HEK293 (cell line): Measurements from ENCODE around the gene COL19A1.

Source experiments
- GLIS1 ChIP-seq: fragments of 450-650 bp; formaldehyde crosslinking; IDR thresholded peaks from 2 replicates; pipeline ENCODE4 v1.5.1; 2016; ENCODE audit warnings: missing biosample characterization, missing genetic modification characterization
- GLIS2 ChIP-seq: fragments of 450-650 bp; formaldehyde crosslinking; IDR thresholded peaks from 2 replicates; pipeline ENCODE4 v1.5.1; 2016; ENCODE audit warnings: missing biosample characterization, missing genetic modification characterization
- OSR2 ChIP-seq: fragments of 450-650 bp; formaldehyde crosslinking; IDR thresholded peaks from 2 replicates; pipeline ENCODE4 v1.5.1; 2016; ENCODE audit warnings: missing biosample characterization, missing genetic modification characterization
- SCRT1 ChIP-seq: fragments of 450-650 bp; formaldehyde crosslinking; IDR thresholded peaks from 2 replicates; pipeline ENCODE4 v1.5.1; 2016; ENCODE audit warnings: missing biosample characterization, missing genetic modification characterization, borderline replicate concordance
- SP3 ChIP-seq: fragments of 450-650 bp; formaldehyde crosslinking; IDR thresholded peaks from 2 replicates; pipeline ENCODE4 v1.5.1; 2016; ENCODE audit warnings: missing biosample characterization, missing genetic modification characterization
- SP7 ChIP-seq: fragments of 450-650 bp; formaldehyde crosslinking; IDR thresholded peaks from 2 replicates; pipeline ENCODE4 v1.5.1; 2016; ENCODE audit warnings: missing biosample characterization, missing genetic modification characterization
- TRIM28 ChIP-seq: IDR thresholded peaks from 2 replicates; pipeline ENCODE4 v1.6.1; 2011; ENCODE audit warnings: low read length, control low read depth, borderline replicate concordance
- YY2 ChIP-seq: fragments of 450-650 bp; formaldehyde crosslinking; IDR thresholded peaks from 2 replicates; pipeline ENCODE4 v1.5.1; 2016; ENCODE audit warnings: missing biosample characterization, missing genetic modification characterization
- ZBTB17 ChIP-seq: fragments of 450-650 bp; formaldehyde crosslinking; IDR thresholded peaks from 2 replicates; pipeline ENCODE4 v1.5.1; 2016; ENCODE audit warnings: missing biosample characterization, missing genetic modification characterization
- ZEB2 ChIP-seq: fragments of 450-650 bp; formaldehyde crosslinking; IDR thresholded peaks from 2 replicates; pipeline ENCODE4 v1.5.1; 2016; ENCODE audit warnings: missing biosample characterization, missing genetic modification characterization
- ZFHX2 ChIP-seq: fragments of 450-650 bp; formaldehyde crosslinking; conservative IDR thresholded peaks from 2 replicates; pipeline ENCODE4 v1.5.1; 2016; ENCODE audit warnings: missing biosample characterization, missing genetic modification characterization
- ZNF248 ChIP-seq: fragments of 450-650 bp; formaldehyde crosslinking; IDR thresholded peaks from 2 replicates; pipeline ENCODE4 v1.5.1; 2017; ENCODE audit warnings: missing biosample characterization, missing genetic modification characterization
- ZNF335 ChIP-seq: fragments of 450-650 bp; formaldehyde crosslinking; conservative IDR thresholded peaks from 2 replicates; pipeline ENCODE4 v1.5.1; 2016; ENCODE audit warnings: missing biosample characterization, missing genetic modification characterization
- ZNF366 ChIP-seq: fragments of 450-650 bp; formaldehyde crosslinking; conservative IDR thresholded peaks from 2 replicates; pipeline ENCODE4 v1.5.1; 2016; ENCODE audit warnings: missing biosample characterization, missing genetic modification characterization
- ZNF561 ChIP-seq: fragments of 450-650 bp; IDR thresholded peaks from 2 replicates; pipeline ENCODE4 v1.5.1; 2018; ENCODE audit warnings: missing biosample characterization, missing genetic modification characterization, borderline replicate concordance
- ZNF600 ChIP-seq: fragments of 450-650 bp; formaldehyde crosslinking; IDR thresholded peaks from 2 replicates; pipeline ENCODE4 v1.5.1; 2016; ENCODE audit warnings: missing biosample characterization, missing genetic modification characterization
- ZNF610 ChIP-seq: fragments of 450-650 bp; formaldehyde crosslinking; IDR thresholded peaks from 2 replicates; pipeline ENCODE4 v1.5.1; 2016; ENCODE audit warnings: missing biosample characterization, missing genetic modification characterization, borderline replicate concordance
- ZNF629 ChIP-seq: fragments of 450-650 bp; formaldehyde crosslinking; IDR thresholded peaks from 2 replicates; pipeline ENCODE4 v1.5.1; 2017; ENCODE audit warnings: missing biosample characterization, missing genetic modification characterization
- ZNF792 ChIP-seq: fragments of 450-650 bp; formaldehyde crosslinking; IDR thresholded peaks from 2 replicates; pipeline ENCODE4 v1.5.1; 2016; ENCODE audit warnings: missing biosample characterization, missing genetic modification characterization
- ZNF843 ChIP-seq: fragments of 450-650 bp; formaldehyde crosslinking; IDR thresholded peaks from 2 replicates; pipeline ENCODE4 v1.5.1; 2016; ENCODE audit warnings: missing biosample characterization, missing genetic modification characterization
- ZXDB ChIP-seq: fragments of 450-650 bp; formaldehyde crosslinking; IDR thresholded peaks from 2 replicates; pipeline ENCODE4 v1.5.1; 2016; ENCODE audit warnings: missing biosample characterization, missing genetic modification characterization
- TF ChIP-seq, protein P1 (sequence below): fragments of 450-650 bp; formaldehyde crosslinking; IDR thresholded peaks from 2 replicates; pipeline ENCODE4 v1.5.1; 2016; ENCODE audit warnings: missing biosample characterization, missing genetic modification characterization
- TF ChIP-seq, protein P2 (sequence below): fragments of 450-650 bp; formaldehyde crosslinking; optimal IDR thresholded peaks from 2 replicates; pipeline ENCODE3; 2016; ENCODE audit warnings: missing biosample characterization, mild to moderate bottlenecking, missing genetic modification characterization
- TF ChIP-seq, protein P3 (sequence below): fragments of 450-650 bp; formaldehyde crosslinking; IDR thresholded peaks from 2 replicates; pipeline ENCODE4 v1.5.1; 2016; ENCODE audit warnings: missing biosample characterization, missing genetic modification characterization
- TF ChIP-seq, protein P4 (sequence below): fragments of 450-650 bp; formaldehyde crosslinking; IDR thresholded peaks from 2 replicates; pipeline ENCODE4 v1.5.1; 2016; ENCODE audit warnings: missing biosample characterization, missing genetic modification characterization
- TF ChIP-seq, protein P5 (sequence below): fragments of 450-650 bp; formaldehyde crosslinking; IDR thresholded peaks from 2 replicates; pipeline ENCODE4 v1.5.1; 2016; ENCODE audit warnings: missing biosample characterization, missing genetic modification characterization
- TF ChIP-seq, protein P6 (sequence below): fragments of 450-650 bp; formaldehyde crosslinking; IDR thresholded peaks from 2 replicates; pipeline ENCODE4 v1.5.1; 2016; ENCODE audit warnings: missing biosample characterization, missing genetic modification characterization, borderline replicate concordance

The COL19A1 gene

DNA sequence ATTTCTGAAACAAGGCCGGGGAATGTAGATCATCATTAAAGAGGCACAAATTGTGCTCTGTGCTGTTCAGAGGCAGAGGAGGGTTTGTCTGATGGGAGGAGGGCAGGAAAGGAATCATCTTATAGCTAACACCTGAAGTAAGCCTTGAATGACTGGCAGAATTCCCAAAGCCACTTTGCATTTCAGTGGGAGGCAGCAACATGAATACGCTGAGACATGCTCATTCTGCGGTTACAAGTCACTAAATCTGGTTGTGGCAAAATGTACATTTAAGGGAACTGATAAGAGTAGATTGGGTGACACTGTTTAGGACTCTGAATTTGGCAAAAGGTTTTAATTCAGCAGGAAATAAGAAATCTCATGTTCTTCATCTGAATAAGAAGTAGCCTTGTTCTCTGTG lies 4.4 kb upstream of the COL19A1 start (continued):
- TF ChIP-seq, protein P1, sequence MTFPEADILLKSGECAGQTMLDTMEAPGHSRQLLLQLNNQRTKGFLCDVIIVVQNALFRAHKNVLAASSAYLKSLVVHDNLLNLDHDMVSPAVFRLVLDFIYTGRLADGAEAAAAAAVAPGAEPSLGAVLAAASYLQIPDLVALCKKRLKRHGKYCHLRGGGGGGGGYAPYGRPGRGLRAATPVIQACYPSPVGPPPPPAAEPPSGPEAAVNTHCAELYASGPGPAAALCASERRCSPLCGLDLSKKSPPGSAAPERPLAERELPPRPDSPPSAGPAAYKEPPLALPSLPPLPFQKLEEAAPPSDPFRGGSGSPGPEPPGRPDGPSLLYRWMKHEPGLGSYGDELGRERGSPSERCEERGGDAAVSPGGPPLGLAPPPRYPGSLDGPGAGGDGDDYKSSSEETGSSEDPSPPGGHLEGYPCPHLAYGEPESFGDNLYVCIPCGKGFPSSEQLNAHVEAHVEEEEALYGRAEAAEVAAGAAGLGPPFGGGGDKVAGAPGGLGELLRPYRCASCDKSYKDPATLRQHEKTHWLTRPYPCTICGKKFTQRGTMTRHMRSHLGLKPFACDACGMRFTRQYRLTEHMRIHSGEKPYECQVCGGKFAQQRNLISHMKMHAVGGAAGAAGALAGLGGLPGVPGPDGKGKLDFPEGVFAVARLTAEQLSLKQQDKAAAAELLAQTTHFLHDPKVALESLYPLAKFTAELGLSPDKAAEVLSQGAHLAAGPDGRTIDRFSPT = no peak
- peak; percentile 30; the same call in 1 of the 2 replicates for TF ChIP-seq GLIS1 (tag by site-specific recombination)
- TF ChIP-seq ZNF843 = peak; percentile 92
- TF ChIP-seq, protein P2, sequence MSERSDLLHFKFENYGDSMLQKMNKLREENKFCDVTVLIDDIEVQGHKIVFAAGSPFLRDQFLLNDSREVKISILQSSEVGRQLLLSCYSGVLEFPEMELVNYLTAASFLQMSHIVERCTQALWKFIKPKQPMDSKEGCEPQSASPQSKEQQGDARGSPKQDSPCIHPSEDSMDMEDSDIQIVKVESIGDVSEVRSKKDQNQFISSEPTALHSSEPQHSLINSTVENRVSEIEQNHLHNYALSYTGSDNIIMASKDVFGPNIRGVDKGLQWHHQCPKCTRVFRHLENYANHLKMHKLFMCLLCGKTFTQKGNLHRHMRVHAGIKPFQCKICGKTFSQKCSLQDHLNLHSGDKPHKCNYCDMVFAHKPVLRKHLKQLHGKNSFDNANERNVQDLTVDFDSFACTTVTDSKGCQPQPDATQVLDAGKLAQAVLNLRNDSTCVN (tag by site-specific recombination) = no peak
- TF ChIP-seq ZNF610 (tag by site-specific recombination) = peak; percentile 49; the same call in 1 of the 2 replicates
- TF ChIP-seq ZNF335 = 0 out of 2 replicates have a peak, but pooled peaks have one; percentile 13
- TF ChIP-seq, protein P3, sequence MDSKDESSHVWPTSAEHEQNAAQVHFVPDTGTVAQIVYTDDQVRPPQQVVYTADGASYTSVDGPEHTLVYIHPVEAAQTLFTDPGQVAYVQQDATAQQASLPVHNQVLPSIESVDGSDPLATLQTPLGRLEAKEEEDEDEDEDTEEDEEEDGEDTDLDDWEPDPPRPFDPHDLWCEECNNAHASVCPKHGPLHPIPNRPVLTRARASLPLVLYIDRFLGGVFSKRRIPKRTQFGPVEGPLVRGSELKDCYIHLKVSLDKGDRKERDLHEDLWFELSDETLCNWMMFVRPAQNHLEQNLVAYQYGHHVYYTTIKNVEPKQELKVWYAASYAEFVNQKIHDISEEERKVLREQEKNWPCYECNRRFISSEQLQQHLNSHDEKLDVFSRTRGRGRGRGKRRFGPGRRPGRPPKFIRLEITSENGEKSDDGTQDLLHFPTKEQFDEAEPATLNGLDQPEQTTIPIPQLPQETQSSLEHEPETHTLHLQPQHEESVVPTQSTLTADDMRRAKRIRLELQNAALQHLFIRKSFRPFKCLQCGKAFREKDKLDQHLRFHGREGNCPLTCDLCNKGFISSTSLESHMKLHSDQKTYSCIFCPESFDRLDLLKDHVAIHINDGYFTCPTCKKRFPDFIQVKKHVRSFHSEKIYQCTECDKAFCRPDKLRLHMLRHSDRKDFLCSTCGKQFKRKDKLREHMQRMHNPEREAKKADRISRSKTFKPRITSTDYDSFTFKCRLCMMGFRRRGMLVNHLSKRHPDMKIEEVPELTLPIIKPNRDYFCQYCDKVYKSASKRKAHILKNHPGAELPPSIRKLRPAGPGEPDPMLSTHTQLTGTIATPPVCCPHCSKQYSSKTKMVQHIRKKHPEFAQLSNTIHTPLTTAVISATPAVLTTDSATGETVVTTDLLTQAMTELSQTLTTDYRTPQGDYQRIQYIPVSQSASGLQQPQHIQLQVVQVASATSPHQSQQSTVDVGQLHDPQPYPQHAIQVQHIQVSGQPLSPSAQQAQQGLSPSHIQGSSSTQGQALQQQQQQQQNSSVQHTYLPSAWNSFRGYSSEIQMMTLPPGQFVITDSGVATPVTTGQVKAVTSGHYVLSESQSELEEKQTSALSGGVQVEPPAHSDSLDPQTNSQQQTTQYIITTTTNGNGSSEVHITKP = peak; percentile 53
- peak; percentile 67 for TF ChIP-seq ZNF366 (tag by site-specific recombination)
- peak; percentile 70; the same call in 1 of the 2 replicates for TF ChIP-seq ZEB2 (tag by site-specific recombination)
- TF ChIP-seq OSR2 (tag by site-specific recombination) = peak; percentile 75
- 0 out of 2 replicates have a peak, but pooled peaks have one; percentile 26 for TF ChIP-seq SP3 (tag by site-specific recombination)
- TF ChIP-seq, protein P4, sequence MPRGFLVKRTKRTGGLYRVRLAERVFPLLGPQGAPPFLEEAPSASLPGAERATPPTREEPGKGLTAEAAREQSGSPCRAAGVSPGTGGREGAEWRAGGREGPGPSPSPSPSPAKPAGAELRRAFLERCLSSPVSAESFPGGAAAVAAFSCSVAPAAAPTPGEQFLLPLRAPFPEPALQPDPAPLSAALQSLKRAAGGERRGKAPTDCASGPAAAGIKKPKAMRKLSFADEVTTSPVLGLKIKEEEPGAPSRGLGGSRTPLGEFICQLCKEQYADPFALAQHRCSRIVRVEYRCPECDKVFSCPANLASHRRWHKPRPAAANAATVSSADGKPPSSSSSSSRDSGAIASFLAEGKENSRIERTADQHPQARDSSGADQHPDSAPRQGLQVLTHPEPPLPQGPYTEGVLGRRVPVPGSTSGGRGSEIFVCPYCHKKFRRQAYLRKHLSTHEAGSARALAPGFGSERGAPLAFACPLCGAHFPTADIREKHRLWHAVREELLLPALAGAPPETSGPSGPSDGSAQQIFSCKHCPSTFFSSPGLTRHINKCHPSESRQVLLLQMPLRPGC = peak; percentile 71; the same call in 1 of the 2 replicates
- peak; percentile 32; the same call in 1 of the 2 replicates for TF ChIP-seq SCRT1 (tag by site-specific recombination)
- TF ChIP-seq, protein P5, sequence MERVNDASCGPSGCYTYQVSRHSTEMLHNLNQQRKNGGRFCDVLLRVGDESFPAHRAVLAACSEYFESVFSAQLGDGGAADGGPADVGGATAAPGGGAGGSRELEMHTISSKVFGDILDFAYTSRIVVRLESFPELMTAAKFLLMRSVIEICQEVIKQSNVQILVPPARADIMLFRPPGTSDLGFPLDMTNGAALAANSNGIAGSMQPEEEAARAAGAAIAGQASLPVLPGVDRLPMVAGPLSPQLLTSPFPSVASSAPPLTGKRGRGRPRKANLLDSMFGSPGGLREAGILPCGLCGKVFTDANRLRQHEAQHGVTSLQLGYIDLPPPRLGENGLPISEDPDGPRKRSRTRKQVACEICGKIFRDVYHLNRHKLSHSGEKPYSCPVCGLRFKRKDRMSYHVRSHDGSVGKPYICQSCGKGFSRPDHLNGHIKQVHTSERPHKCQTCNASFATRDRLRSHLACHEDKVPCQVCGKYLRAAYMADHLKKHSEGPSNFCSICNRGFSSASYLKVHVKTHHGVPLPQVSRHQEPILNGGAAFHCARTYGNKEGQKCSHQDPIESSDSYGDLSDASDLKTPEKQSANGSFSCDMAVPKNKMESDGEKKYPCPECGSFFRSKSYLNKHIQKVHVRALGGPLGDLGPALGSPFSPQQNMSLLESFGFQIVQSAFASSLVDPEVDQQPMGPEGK (tag by site-specific recombination) = 0 out of 2 replicates have a peak, but pooled peaks have one; percentile 32
- TF ChIP-seq GLIS2 (tag by site-specific recombination) = no peak
- peak; percentile 91 for TF ChIP-seq ZNF561 (tag by site-specific recombination)
- TF ChIP-seq ZFHX2 (tag by site-specific recombination) = peak; percentile 51
- peak; percentile 73 for TF ChIP-seq ZNF600 (tag by site-specific recombination)
- no peak for TF ChIP-seq YY2
- no peak for TF ChIP-seq ZBTB17 (tag by site-specific recombination)
- peak; percentile 15; the same call in 1 of the 2 replicates for TF ChIP-seq TRIM28
- TF ChIP-seq, protein P6, sequence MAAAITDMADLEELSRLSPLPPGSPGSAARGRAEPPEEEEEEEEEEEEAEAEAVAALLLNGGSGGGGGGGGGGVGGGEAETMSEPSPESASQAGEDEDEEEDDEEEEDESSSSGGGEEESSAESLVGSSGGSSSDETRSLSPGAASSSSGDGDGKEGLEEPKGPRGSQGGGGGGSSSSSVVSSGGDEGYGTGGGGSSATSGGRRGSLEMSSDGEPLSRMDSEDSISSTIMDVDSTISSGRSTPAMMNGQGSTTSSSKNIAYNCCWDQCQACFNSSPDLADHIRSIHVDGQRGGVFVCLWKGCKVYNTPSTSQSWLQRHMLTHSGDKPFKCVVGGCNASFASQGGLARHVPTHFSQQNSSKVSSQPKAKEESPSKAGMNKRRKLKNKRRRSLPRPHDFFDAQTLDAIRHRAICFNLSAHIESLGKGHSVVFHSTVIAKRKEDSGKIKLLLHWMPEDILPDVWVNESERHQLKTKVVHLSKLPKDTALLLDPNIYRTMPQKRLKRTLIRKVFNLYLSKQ (tag by site-specific recombination) = no peak
- TF ChIP-seq ZXDB (tag by site-specific recombination) = peak; percentile 81
- no peak for TF ChIP-seq ZNF248 (tag by site-specific recombination)
- 0 out of 2 replicates have a peak, but pooled peaks have one; percentile 26 for TF ChIP-seq ZNF792 (tag by site-specific recombination)
- TF ChIP-seq SP7 (tag by site-specific recombination) = peak; percentile 59; the same call in 1 of the 2 replicates
- peak; percentile 64 for TF ChIP-seq ZNF629 (tag by site-specific recombination)
